SK-N-SH treated with all-trans-retinoic acid at 6 μM for 48 hours (cell line): ENCODE results near the gene SP140L.
A peak's percentile ranks its signal among the peaks of the same experiment; 100 is the strongest.

Source experiments
- ATAC-seq: fragments of 200-7000 bp; cut with Tn5 transposase; 3 replicates; pipeline ENCODE4 v1.9.1; 2020; ENCODE audit warnings: mild to moderate bottlenecking, moderate library complexity
- ARNTL ChIP-seq: fragments of 450-650 bp; formaldehyde crosslinking; IDR thresholded peaks from 2 replicates; pipeline ENCODE4 v1.5.0; 2020; ENCODE audit warnings: low read depth, mild to moderate bottlenecking, moderate library complexity, borderline replicate concordance
- BACH2 ChIP-seq: fragments of 250-450 bp; sonication (Bioruptor Pico); IDR thresholded peaks from 2 replicates; pipeline ENCODE4 v1.9.0; 2021; ENCODE audit warnings: mild to moderate bottlenecking, borderline replicate concordance
- CREB5 ChIP-seq: fragments of 250-450 bp; sonication (Bioruptor Pico); IDR thresholded peaks from 2 replicates; pipeline ENCODE4 v1.5.1; 2020; ENCODE audit warnings: low read depth, mild to moderate bottlenecking, moderate library complexity
- CSDC2 ChIP-seq: fragments of 250-450 bp; sonication (Bioruptor Pico); IDR thresholded peaks from 2 replicates; pipeline ENCODE4 v1.5.0; 2020; ENCODE audit warnings: mild to moderate bottlenecking, moderate library complexity
- CSRNP3 ChIP-seq: fragments of 250-450 bp; sonication (Bioruptor Pico); IDR thresholded peaks from 2 replicates; pipeline ENCODE4 v1.5.1; 2021; ENCODE audit warnings: mild to moderate bottlenecking, moderate library complexity
- ESRRG ChIP-seq: fragments of 250-450 bp; sonication (Bioruptor Pico); IDR thresholded peaks from 2 replicates; pipeline ENCODE4 v1.6.1; 2021; ENCODE audit warnings: mild to moderate bottlenecking
- GLIS3 ChIP-seq: fragments of 250-450 bp; sonication (Bioruptor Pico); IDR thresholded peaks from 2 replicates; pipeline ENCODE4 v1.5.0; 2020; ENCODE audit warnings: mild to moderate bottlenecking, moderate library complexity
- ISL1 ChIP-seq: fragments of 250-450 bp; sonication (Bioruptor Pico); IDR thresholded peaks from 2 replicates; pipeline ENCODE4 v2.1.2; 2022; ENCODE audit warnings: mild to moderate bottlenecking, moderate library complexity
- OSR1 ChIP-seq: fragments of 250-450 bp; sonication (Bioruptor Pico); IDR thresholded peaks from 2 replicates; pipeline ENCODE4 v1.8.0; 2022; ENCODE audit warnings: moderate library complexity, mild to moderate bottlenecking, inconsistent platforms
- PATZ1 ChIP-seq: fragments of 250-450 bp; sonication (Bioruptor Pico); IDR thresholded peaks from 2 replicates; pipeline ENCODE4 v1.8.0; 2020; ENCODE audit warnings: mild to moderate bottlenecking, moderate library complexity, borderline replicate concordance
- PPARA ChIP-seq: fragments of 250-450 bp; sonication (Bioruptor Pico); IDR thresholded peaks from 2 replicates; pipeline ENCODE4 v1.5.0; 2020; ENCODE audit warnings: mild to moderate bottlenecking, borderline replicate concordance
- RARB ChIP-seq: fragments of 250-450 bp; sonication (Bioruptor Pico); IDR thresholded peaks from 2 replicates; pipeline ENCODE4 v1.8.0; 2021; ENCODE audit warnings: mild to moderate bottlenecking, moderate library complexity
- SNAI2 ChIP-seq: fragments of 250-450 bp; sonication (Bioruptor Pico); IDR thresholded peaks from 2 replicates; pipeline ENCODE4 v1.5.0; 2020; ENCODE audit warnings: mild to moderate bottlenecking, moderate library complexity
- TCF4 ChIP-seq: fragments of 250-450 bp; sonication (Bioruptor Pico); IDR thresholded peaks from 2 replicates; pipeline ENCODE4 v1.8.0; 2021; ENCODE audit warnings: mild to moderate bottlenecking, moderate library complexity, borderline replicate concordance
- TOX ChIP-seq: fragments of 250-450 bp; sonication (Bioruptor Pico); IDR thresholded peaks from 2 replicates; pipeline ENCODE4 v1.8.0; 2021; ENCODE audit warnings: mild to moderate bottlenecking, moderate library complexity, borderline replicate concordance
- TSHZ2 ChIP-seq: fragments of 250-450 bp; sonication (Bioruptor Pico); IDR thresholded peaks from 2 replicates; pipeline ENCODE4 v1.5.0; 2020; ENCODE audit warnings: mild to moderate bottlenecking, moderate library complexity
- ZC3H10 ChIP-seq: fragments of 250-450 bp; sonication (Bioruptor Pico); IDR thresholded peaks from 2 replicates; pipeline ENCODE4 v1.5.1; 2021; ENCODE audit warnings: mild to moderate bottlenecking, moderate library complexity
- ZFP3 ChIP-seq: fragments of 250-450 bp; sonication (Bioruptor Pico); IDR thresholded peaks from 2 replicates; pipeline ENCODE4 v1.5.0; 2020; ENCODE audit warnings: mild to moderate bottlenecking, moderate library complexity
- ZFP30 ChIP-seq: fragments of 450-650 bp; formaldehyde crosslinking; IDR thresholded peaks from 2 replicates; pipeline ENCODE4 v1.5.0; 2022; ENCODE audit warnings: mild to moderate bottlenecking, moderate library complexity
- ZNF565 ChIP-seq: fragments of 450-650 bp; formaldehyde crosslinking; conservative IDR thresholded peaks from 2 replicates; pipeline ENCODE4 v1.5.0; 2020; ENCODE audit warnings: low read depth, mild to moderate bottlenecking, moderate library complexity
- ZNF70 ChIP-seq: fragments of 450-650 bp; formaldehyde crosslinking; IDR thresholded peaks from 2 replicates; pipeline ENCODE4 v1.5.0; 2020; ENCODE audit warnings: mild to moderate bottlenecking, moderate library complexity

The SP140L gene

GRCh38 chr2:230312638-230313037, 14.4 kb upstream of the SP140L start:
- peak; percentile 51; the same call in 2 of the 3 replicates for ATAC-seq
- no peak for TF ChIP-seq ARNTL (CRISPR knock-in tag)
- no peak for TF ChIP-seq ZC3H10 (CRISPR knock-in tag)
- TF ChIP-seq CREB5 (CRISPR knock-in tag) = no peak
- no peak for TF ChIP-seq PATZ1 (CRISPR knock-in tag)
- TF ChIP-seq ZFP30 (CRISPR knock-in tag) = no peak
- no peak for TF ChIP-seq BACH2 (CRISPR knock-in tag)
- TF ChIP-seq TOX = no peak
- no peak for TF ChIP-seq ESRRG (CRISPR knock-in tag)
- no peak for TF ChIP-seq ZFP3 (CRISPR knock-in tag)
- TF ChIP-seq TCF4 (CRISPR knock-in tag) = no peak
- TF ChIP-seq CSDC2 (CRISPR knock-in tag) = no peak
- TF ChIP-seq PPARA (CRISPR knock-in tag) = no peak
- no peak for TF ChIP-seq TSHZ2
- TF ChIP-seq ISL1 (CRISPR knock-in tag) = no peak

GRCh38 chr2:230317366-230317765, 9.6 kb upstream of the SP140L start:
- ATAC-seq = no peak
- TF ChIP-seq OSR1 (CRISPR knock-in tag) = no peak
- no peak for TF ChIP-seq ESRRG (CRISPR knock-in tag)
- TF ChIP-seq GLIS3 (CRISPR knock-in tag) = no peak
- no peak for TF ChIP-seq CREB5 (CRISPR knock-in tag)
- TF ChIP-seq ARNTL (CRISPR knock-in tag) = no peak
- no peak for TF ChIP-seq ISL1 (CRISPR knock-in tag)
- no peak for TF ChIP-seq ZFP30 (CRISPR knock-in tag)
- no peak for TF ChIP-seq PPARA (CRISPR knock-in tag)
- no peak for TF ChIP-seq SNAI2 (CRISPR knock-in tag)
- TF ChIP-seq TOX = no peak
- no peak for TF ChIP-seq TSHZ2
- TF ChIP-seq CSRNP3 = no peak
- TF ChIP-seq ZNF70 (CRISPR knock-in tag) = no peak
- TF ChIP-seq ZFP3 (CRISPR knock-in tag) = no peak
- TF ChIP-seq CSDC2 (CRISPR knock-in tag) = no peak
- TF ChIP-seq RARB (CRISPR knock-in tag) = no peak
- no peak for TF ChIP-seq ZNF565
